Upper lobe of left lung (tissue), 6 donors: Measurements from ENCODE around the gene BTRC. TPM values are rescaled to one million over a fixed set of nuclear protein-coding genes. Genes with fewer than 3 reads are reported as not detected.
A peak's percentile ranks its signal among the peaks of the same experiment; 100 is the strongest.

ENCODE experiments used
- ATAC-seq, 2 donors: fragments of 200-7000 bp; cut with Tn5 transposase; one replicate each; pipeline ENCODE4 v1.9.1; 2022; ENCODE audit warnings: mild to moderate bottlenecking in 2 of 2, moderate library complexity in 2 of 2; ENCODE audit not compliant: low FRiP score in 2 of 2
- DNase-seq, 2 donors: peaks; one replicate each; pipeline ENCODE4 v3.0.0-alpha.2; 2019 to 2020
- H3K27ac ChIP-seq, 4 donors: fragments of 200-600 bp; sonication (generic); one replicate each; pipeline ENCODE4 v1.5.1; 2016 to 2019
- H3K27me3 ChIP-seq, 4 donors: fragments of 200-600 bp; sonication (generic); one replicate each; pipeline ENCODE4 v1.5.1; 2017 to 2019
- H3K36me3 ChIP-seq, 4 donors: fragments of 200-600 bp; sonication (generic); one replicate each; pipeline ENCODE4 v1.5.1; 2016 to 2019
- H3K4me1 ChIP-seq, 4 donors: fragments of 200-600 bp; sonication (generic); one replicate each; pipeline ENCODE4 v1.5.1; 2018 to 2019
- H3K4me3 ChIP-seq, 4 donors: fragments of 200-600 bp; sonication (generic); one replicate each; pipeline ENCODE4 v1.5.1; 2017 to 2019; ENCODE audit warnings: mild to moderate bottlenecking in 2 of 4, moderate library complexity in 1 of 4
- H3K9me3 ChIP-seq, 4 donors: fragments of 200-600 bp; sonication (generic); one replicate each; pipeline ENCODE4 v1.5.1; 2018 to 2019
- EP300 ChIP-seq, 4 donors: sonication (generic); formaldehyde crosslinking; IDR thresholded peaks; one replicate each; pipeline ENCODE4 v1.5.1; 2017; ENCODE audit warnings: antibody characterized with exemption in 4 of 4, control low read depth in 2 of 4
- POLR2A ChIP-seq, 4 donors: fragments of 450-650 bp; IDR thresholded peaks; one replicate each; pipeline ENCODE4 v1.5.1; 2016 to 2017; ENCODE audit warnings: antibody characterized with exemption in 4 of 4, mild to moderate bottlenecking in 2 of 4
- POLR2AphosphoS5 ChIP-seq, 2 donors: sonication (generic); formaldehyde crosslinking; IDR thresholded peaks; one replicate each; pipeline ENCODE4 v1.5.1; 2017; ENCODE audit warnings: antibody characterized with exemption in 2 of 2
- whole genome bisulfite sequencing, 2 donors: methylation state at CpG; one replicate each; pipeline ENCODE4 v1.1.5; 2017 to 2018; 5-methylcytosine and 5-hydroxymethylcytosine counted together
- total RNA-seq, 6 donors: library from RNA; depleted of rRNA in 4 of 6; stranded (reverse); fragments of >200 nt in 4 of 6; gene quantifications; one replicate each; pipeline versions ENCODE4 v1.1.0 to v1.2.1, GENCODE V29; 2016 to 2021
- TF ChIP-seq, protein P1 (sequence below), 6 experiments: fragments of 450-650 bp in 4 of 6; fragments of 200-600 bp in 2 of 6; sonication (generic) in 2 of 6; IDR thresholded peaks; one replicate each; pipeline ENCODE4 v1.5.1; 2016 to 2019; ENCODE audit warnings: antibody characterized with exemption in 6 of 6
- donor health status: DM: no; HTN: no; CAD: no; lungs with moderate emphysema.
- donor health status: DM: no; HTN: yes; CAD: no; lungs with severe emphysema.

The BTRC gene
- total RNA-seq, 6 donors from 2014 or later = 8.5 to 21.0 (median 11.6) TPM

DNA sequence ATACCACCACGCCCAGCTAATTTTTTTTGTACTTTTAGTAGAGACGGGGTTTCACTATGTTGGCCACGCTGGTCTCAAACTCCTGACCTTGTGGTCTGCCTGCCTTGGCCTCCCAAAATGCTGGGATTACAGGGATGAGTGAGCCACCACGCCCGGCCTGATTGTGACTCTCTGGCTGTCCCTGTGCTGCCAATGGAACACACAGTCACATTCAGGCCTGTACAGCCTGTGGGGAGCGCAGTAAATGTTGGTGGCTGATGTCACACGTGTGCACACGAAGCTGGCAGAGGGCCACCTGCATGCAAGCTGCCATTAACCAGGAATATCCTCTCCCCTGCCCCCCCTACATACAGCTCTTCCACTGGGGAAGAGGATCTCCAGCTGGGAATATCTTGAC is 212.0 kb downstream of the BTRC start:
- H3K4me3 ChIP-seq = no peak overlapping the region
- 66 to 74% methylated on average over 8 of the region's 8 CpGs for WGBS, 2 donors

DNA sequence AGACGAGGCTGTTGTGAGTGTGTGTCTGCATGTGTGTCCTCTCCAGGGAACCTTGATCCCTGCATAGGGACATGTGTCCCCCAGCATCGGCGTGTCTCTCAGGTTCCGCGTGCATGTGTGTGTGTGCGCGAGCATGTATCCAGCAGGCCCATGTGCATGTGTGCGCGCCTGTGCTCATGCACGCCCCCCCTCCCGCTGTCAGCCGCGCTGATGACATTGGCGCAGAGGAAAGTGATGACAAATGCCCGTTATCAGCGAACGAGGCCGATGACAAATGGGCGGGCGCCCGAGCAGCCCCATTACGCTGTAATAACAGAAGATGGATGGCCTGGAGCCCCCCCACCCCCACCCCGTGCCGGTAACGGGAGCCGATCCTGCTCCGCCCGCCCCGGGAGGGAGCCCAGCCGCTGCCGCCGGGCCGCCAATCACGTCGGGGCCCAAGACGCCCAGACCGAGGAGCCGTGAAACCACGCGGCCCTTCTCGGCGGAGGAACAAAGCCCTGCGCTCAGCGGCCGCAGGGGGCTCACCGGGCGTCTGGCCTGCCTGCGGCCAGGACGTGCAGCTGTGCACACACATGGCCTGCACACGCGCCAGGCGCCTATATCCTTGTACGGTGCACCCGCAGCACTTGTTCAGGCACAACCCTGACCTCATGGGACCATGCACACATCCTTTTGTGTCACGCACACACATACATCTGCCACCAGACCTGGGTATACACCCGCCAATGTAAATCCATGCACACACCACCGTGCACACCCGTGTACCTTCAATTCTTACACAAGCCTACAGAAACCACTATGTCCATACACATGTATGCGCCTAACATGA is 212.6 kb downstream of the BTRC start:
- Histone ChIP-seq H3K4me3 (peak overlapping the region in 2 of 4 donors; percentile 12 to 25), H3K4me1 (peaks cover 20 to 30% (median 24%) of the 10 kb centered on the region in 4 donors), H3K27me3 (peaks cover 0 to 44% (median 16%) of the 10 kb centered on the region in 4 donors), H3K36me3 (no peaks in the 10 kb centered on the region), H3K27ac (no peak overlapping the region), H3K9me3 (no peaks in the 10 kb centered on the region)
- 18 to 31% methylated on average over 23 to 51 of the region's 59 CpGs for WGBS, 2 donors
- DNase-seq = peak in 1 of 2 donors; percentile 85
- TF ChIP-seq, protein P1, sequence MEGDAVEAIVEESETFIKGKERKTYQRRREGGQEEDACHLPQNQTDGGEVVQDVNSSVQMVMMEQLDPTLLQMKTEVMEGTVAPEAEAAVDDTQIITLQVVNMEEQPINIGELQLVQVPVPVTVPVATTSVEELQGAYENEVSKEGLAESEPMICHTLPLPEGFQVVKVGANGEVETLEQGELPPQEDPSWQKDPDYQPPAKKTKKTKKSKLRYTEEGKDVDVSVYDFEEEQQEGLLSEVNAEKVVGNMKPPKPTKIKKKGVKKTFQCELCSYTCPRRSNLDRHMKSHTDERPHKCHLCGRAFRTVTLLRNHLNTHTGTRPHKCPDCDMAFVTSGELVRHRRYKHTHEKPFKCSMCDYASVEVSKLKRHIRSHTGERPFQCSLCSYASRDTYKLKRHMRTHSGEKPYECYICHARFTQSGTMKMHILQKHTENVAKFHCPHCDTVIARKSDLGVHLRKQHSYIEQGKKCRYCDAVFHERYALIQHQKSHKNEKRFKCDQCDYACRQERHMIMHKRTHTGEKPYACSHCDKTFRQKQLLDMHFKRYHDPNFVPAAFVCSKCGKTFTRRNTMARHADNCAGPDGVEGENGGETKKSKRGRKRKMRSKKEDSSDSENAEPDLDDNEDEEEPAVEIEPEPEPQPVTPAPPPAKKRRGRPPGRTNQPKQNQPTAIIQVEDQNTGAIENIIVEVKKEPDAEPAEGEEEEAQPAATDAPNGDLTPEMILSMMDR (IDR thresholded peaks at IDR 0.05) = no peak
- TF ChIP-seq EP300 (IDR thresholded peaks at IDR 0.05) (no peak), POLR2AphosphoS5 (IDR thresholded peaks at IDR 0.05) (no peak), POLR2A (IDR thresholded peaks at IDR 0.05) (no peak)
- ATAC-seq = no peak

More for the DNA sequence above, 212.0 kb downstream of the BTRC start:
- peaks cover 20 to 27% (median 23%) of the 10 kb centered on the region in 4 donors for H3K4me1 ChIP-seq
- no peaks in the 10 kb centered on the region for H3K9me3 ChIP-seq
- no peaks in the 10 kb centered on the region for H3K36me3 ChIP-seq
- H3K27me3 ChIP-seq = peaks cover 0 to 44% (median 16%) of the 10 kb centered on the region in 4 donors
- ATAC-seq = no peak
- no peak for TF ChIP-seq EP300 (IDR thresholded peaks at IDR 0.05)
- no peak for TF ChIP-seq POLR2AphosphoS5 (IDR thresholded peaks at IDR 0.05)
- TF ChIP-seq, protein P1 (IDR thresholded peaks at IDR 0.05) = no peak
- TF ChIP-seq POLR2A (IDR thresholded peaks at IDR 0.05) = no peak
- no peak overlapping the region for H3K27ac ChIP-seq
- DNase-seq = no peak

DNA sequence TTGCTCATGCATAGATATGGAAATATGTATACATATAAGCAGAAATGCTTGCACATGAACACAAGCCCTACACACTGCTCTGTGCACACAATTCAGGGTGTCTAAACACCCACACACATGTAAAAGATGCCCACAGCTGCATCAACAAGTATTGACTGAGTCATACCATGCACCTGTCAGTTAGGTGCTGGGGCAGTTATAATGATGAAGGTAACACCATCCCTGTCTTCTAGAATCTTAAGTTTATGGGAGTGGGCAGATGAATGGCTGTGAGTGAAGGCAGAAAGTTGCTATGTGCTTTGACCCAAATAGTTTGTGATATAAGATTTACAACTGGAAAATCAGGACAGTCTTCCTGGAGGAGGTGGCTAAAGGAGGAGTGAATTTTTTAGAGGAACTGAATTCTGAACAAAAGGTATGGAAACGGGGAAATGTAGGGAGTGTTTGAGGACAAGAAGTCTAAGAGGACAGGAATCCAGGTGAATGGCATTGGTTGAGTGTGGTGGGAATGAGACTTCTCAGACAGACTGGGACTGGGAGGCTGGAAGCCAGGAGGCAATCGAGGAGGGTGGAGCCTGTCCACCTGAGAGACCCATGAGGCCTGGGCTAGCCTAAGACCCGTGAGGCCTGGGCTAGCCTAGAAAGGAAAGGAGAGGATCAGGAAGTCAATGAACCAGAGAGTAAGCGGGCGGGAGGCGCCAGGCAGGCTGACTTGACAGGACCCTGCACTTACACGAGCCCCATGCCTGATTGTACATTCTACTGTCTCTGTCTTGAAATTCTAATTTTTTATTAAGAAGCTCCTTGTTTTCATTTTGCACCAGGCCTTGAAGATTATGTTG is 213.4 kb downstream of the BTRC start:
- H3K27me3 ChIP-seq = peaks cover 0 to 44% (median 16%) of the 10 kb centered on the region in 4 donors
- no peak for DNase-seq
- WGBS, 2 donors = 59 to 67% methylated on average over 7 of the region's 7 CpGs

DNA sequence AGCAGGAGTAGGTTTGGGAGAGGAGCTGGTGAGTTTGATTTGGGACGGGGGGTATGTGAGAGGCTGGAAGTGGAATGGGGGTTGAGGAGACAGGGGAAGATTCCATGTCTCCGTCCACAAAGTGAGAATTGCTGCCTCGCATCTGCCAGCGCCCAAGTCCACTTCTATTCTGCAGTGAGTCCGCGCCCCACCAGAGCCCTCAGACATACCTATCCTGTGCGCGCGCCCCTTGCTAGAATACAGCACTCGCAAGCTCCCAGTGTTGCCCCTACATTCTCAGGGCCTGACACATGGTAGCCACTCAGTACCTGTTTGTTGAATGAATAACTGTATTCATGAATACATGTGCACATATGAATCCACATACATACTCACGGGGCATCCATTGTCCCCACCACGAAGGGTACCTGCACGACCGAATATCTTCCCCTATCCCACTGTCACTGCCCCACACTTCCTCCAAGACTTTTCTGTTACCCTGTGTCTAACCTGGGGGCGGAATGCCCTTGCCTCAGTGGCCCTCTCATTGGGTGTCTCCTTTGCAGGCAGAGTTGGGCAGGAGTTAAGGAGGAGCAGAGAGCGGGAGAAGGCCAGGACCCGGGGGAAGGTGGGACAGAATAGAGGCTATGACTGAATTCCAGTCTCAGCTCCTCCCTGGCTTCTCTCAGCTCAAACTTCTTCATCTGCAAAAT is 214.2 kb downstream of the BTRC start:
- Histone ChIP-seq H3K27ac (no peak overlapping the region), H3K27me3 (peaks cover 0 to 44% (median 16%) of the 10 kb centered on the region in 4 donors), H3K4me1 (peaks cover 20 to 30% (median 24%) of the 10 kb centered on the region in 4 donors), H3K9me3 (peaks cover 0 to 7% (median 6%) of the 10 kb centered on the region in 4 donors), H3K36me3 (no peaks in the 10 kb centered on the region), H3K4me3 (no peak overlapping the region)
- whole genome bisulfite sequencing, 2 donors = 83 to 88% methylated on average over 16 to 17 of the region's 17 CpGs
- TF ChIP-seq, protein P1 (IDR thresholded peaks at IDR 0.05) = no peak
- TF ChIP-seq EP300 (IDR thresholded peaks at IDR 0.05) = no peak
- TF ChIP-seq POLR2AphosphoS5 (IDR thresholded peaks at IDR 0.05) = no peak
- no peak for TF ChIP-seq POLR2A (IDR thresholded peaks at IDR 0.05)
- no peak for ATAC-seq
- DNase-seq = no peak

More for the DNA sequence above, 213.4 kb downstream of the BTRC start:
- ATAC-seq = no peak
- H3K27ac ChIP-seq = no peak overlapping the region
- no peak for TF ChIP-seq POLR2A (IDR thresholded peaks at IDR 0.05)
- TF ChIP-seq EP300 (IDR thresholded peaks at IDR 0.05) = no peak
- no peak for TF ChIP-seq POLR2AphosphoS5 (IDR thresholded peaks at IDR 0.05)
- TF ChIP-seq, protein P1 (IDR thresholded peaks at IDR 0.05) = no peak
- peaks cover 20 to 30% (median 24%) of the 10 kb centered on the region in 4 donors for H3K4me1 ChIP-seq
- no peak overlapping the region for H3K4me3 ChIP-seq
- no peaks in the 10 kb centered on the region for H3K9me3 ChIP-seq
- H3K36me3 ChIP-seq = no peaks in the 10 kb centered on the region
